CD4-positive, alpha-beta T cell treated with Interleukin-21 for 1 hour (primary cell): ENCODE results near the gene DVL1.
A peak's percentile ranks its signal among the peaks of the same experiment; 100 is the strongest.

ENCODE experiments used
- DNase-seq: peaks from one replicate; pipeline ENCODE4 v3.0.0-alpha.2; 2020

DVL1 gene

DNA sequence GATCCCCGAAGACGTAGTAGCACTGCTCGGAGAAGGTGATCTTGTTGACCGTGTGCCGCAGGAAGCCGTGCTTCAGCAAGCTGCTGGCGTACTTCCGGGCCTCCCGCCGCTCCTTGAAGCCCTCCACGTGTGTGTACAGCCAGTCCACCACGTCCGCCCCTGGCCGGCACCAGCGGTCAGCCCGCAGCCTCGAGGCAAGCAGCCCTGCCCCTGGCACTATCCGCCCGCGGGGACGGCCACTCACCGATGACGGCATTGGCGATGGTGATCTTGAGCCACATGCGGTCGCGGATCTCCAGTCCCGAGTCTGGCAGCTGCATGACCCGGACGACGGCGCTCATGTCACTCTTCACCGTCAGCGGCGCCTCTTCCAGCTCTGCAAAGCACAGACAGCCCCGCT, 10.9 kb downstream of the DVL1 start:
- DNase-seq = no peak

DNA sequence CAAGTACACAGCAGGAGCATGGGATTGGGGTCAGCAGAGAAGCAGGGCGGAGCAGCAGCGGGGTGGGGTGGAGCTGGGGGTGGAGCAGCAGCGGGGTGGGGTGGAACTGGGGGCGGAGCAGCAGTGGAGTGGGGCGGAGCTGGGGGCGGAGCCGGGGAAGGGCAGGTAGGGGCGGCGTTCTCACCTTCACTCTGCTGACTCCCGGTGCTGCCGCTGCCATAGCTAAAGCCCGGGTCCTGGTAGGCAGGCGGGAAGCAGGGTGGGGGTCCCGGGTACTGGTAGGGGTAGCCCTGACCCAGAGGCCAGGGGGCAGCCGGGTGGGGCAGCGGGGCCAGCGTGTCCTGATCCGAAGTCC, 11.4 kb downstream of the DVL1 start:
- DNase-seq = peak; percentile 30

DNA sequence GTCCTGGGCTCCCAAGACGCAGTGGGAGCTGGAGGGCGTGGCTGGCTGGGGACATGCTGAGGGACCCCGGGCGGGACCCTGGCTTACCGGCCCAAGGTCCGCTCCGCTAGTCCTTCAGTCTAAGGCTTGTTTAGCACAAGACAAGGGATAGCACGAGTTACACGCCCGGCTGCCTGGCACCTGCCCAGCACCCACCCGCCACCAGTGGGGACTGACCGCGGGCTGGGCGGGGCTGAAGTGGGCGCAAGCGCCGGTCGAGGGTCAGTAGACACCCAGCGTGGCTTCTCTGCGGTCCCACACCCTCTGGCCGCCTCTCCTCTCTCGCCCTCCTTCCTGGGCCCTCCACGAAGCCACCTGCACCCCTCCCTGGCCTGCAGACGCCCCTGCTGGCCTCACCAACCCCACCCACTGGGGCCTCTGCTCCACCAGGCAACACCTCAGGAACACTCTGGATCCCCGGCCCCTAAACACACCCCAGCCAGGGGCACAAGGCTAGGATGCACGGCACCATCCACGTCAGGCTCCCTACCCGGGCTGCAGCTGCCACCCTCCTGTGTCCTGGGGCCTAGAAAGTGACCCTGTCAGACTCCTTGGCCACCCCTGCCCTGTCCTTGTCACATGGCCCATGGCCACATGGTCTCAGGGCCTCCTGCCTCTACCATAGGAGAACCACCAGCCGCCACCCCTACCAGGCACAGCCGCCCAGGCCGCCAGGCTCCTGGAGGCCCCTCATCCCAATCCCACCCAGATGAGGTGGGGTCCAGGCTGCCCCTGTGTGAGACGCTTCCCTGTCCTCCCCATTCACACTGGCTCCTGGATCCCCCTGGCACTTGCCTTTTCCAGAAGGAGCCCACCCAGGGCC, 12.1 kb downstream of the DVL1 start:
- no peak for DNase-seq

DNA sequence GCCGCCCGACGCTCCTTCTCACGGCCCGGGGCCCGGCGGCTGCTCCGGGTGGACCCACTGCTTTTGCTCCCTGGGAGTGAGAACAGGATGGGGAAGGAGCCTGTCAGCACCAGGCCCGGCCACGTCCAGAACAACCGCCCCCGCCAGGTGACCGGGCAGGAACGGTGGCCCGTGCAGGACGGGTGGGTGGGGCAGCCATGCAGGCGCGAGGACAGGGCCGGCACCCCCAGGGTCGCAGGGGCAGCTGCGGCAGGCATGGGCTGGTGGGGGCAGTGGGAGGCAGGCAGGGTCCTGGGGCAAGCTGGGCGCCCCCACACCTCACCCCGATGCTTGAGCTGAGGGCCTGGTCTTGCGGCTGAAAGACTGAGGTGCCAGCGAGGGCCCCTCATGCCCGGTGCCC, 12.8 kb downstream of the DVL1 start:
- no peak for DNase-seq

DNA sequence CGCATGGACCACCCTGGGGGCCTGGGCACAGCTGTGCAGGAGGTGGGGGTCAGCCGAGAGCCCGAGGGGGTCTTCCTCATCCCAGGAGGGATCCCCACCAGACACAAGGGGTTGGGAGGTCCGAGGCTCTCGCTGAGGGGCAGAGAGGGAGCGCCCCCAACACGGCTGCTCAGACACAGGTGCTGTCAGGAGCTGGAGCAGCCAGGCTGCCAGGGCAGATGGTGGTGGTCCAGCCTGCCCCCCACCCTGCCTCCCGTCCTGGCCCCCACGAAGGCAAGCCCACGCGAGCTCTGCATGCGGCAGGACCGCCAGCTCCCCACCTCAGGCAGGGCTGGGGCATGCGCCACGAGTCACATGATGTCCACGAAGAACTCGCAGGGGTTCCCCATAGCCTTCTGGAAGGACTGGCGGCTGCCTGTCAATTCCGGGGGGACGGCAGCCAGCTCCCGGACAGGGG, 13.4 kb downstream of the DVL1 start:
- no peak for DNase-seq

DNA sequence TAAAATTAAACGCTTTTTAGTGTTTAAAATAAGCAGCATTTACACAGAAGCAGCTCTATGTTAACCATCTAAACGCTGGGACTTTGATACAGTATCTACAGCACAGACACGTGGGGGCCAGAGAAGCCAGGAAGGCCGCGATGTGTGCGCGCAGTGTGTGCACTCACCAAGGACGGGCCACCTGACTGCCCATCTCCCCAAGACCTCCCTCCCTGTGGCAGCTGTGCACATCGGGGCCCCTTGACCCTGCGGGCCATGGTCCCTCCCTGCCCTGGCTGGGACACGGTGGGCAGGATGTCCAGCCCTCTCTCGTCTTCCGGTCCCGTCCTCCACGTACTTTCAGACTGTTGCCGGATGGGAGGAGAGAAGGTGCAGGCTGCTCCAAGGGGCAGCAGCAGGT, 13.9 kb downstream of the DVL1 start:
- DNase-seq = no peak

DNA sequence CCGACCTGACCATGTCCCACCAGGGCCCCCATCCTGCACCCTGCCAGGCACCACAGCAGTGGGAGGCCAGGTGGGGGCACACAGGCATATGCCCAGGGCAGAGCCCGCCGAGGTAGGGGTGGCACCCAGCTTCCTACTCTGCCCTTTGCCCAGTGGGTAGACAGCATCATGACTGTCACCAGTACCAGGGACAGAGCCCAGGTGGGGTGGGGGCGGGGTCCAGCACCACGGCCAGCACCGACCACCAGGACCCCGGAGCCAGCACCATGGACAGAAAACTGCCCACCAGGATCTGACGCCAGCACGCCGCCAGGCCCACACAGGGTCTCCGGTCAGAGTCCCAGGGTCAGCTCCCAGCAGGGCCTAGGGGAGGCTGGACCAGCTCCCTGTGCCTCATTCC, 14.4 kb downstream of the DVL1 start:
- DNase-seq = no peak

DNA sequence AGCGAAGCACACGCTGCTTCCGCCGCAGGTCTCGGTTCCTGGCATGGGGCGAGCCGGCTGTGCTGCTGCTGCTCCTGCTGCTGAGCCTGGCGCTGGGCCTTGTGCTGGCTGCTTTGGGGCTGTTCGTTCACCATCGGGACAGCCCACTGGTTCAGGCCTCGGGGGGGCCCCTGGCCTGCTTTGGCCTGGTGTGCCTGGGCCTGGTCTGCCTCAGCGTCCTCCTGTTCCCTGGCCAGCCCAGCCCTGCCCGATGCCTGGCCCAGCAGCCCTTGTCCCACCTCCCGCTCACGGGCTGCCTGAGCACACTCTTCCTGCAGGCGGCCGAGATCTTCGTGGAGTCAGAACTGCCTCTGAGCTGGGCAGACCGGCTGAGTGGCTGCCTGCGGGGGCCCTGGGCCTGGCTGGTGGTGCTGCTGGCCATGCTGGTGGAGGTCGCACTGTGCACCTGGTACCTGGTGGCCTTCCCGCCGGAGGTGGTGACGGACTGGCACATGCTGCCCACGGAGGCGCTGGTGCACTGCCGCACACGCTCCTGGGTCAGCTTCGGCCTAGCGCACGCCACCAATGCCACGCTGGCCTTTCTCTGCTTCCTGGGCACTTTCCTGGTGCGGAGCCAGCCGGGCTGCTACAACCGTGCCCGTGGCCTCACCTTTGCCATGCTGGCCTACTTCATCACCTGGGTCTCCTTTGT, 15.5 kb downstream of the DVL1 start:
- no peak for DNase-seq

DNA sequence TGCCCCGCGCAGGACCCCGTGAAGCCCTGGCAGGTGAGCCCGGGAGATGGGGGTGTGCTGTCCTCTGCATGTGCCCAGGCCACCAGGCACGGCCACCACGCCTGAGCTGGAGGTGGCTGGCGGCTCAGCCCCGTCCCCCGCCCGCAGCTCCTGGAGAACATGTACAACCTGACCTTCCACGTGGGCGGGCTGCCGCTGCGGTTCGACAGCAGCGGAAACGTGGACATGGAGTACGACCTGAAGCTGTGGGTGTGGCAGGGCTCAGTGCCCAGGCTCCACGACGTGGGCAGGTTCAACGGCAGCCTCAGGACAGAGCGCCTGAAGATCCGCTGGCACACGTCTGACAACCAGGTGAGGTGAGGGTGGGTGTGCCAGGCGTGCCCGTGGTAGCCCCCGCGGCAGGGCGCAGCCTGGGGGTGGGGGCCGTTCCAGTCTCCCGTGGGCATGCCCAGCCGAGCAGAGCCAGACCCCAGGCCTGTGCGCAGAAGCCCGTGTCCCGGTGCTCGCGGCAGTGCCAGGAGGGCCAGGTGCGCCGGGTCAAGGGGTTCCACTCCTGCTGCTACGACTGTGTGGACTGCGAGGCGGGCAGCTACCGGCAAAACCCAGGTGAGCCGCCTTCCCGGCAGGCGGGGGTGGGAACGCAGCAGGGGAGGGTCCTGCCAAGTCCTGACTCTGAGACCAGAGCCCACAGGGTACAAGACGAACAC, 16.3 kb downstream of the DVL1 start:
- no peak for DNase-seq

DNA sequence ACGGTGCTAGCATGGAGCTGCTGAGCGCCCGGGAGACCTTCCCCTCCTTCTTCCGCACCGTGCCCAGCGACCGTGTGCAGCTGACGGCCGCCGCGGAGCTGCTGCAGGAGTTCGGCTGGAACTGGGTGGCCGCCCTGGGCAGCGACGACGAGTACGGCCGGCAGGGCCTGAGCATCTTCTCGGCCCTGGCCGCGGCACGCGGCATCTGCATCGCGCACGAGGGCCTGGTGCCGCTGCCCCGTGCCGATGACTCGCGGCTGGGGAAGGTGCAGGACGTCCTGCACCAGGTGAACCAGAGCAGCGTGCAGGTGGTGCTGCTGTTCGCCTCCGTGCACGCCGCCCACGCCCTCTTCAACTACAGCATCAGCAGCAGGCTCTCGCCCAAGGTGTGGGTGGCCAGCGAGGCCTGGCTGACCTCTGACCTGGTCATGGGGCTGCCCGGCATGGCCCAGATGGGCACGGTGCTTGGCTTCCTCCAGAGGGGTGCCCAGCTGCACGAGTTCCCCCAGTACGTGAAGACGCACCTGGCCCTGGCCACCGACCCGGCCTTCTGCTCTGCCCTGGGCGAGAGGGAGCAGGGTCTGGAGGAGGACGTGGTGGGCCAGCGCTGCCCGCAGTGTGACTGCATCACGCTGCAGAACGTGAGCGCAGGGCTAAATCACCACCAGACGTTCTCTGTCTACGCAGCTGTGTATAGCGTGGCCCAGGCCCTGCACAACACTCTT, 17.0 kb downstream of the DVL1 start:
- DNase-seq = no peak

DNA sequence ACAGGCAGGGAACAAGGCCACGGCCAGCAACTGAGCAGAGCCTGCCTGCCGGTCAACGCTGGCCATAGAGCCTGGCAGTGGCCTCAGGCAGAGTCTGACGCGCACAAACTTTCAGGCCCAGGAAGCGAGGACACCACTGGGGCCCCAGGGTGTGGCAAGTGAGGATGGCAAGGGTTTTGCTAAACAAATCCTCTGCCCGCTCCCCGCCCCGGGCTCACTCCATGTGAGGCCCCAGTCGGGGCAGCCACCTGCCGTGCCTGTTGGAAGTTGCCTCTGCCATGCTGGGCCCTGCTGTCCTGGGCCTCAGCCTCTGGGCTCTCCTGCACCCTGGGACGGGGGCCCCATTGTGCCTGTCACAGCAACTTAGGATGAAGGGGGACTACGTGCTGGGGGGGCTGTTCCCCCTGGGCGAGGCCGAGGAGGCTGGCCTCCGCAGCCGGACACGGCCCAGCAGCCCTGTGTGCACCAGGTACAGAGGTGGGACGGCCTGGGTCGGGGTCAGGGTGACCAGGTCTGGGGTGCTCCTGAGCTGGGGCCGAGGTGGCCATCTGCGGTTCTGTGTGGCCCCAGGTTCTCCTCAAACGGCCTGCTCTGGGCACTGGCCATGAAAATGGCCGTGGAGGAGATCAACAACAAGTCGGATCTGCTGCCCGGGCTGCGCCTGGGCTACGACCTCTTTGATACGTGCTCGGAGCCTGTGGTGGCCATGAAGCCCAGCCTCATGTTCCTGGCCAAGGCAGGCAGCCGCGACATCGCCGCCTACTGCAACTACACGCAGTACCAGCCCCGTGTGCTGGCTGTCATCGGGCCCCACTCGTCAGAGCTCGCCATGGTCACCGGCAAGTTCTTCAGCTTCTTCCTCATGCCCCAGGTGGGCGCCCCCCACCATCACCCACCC, 17.9 kb downstream of the DVL1 start, which contains the start of gene TAS1R3:
Gene TAS1R3 (plus strand): TSS at position 213 of the 898 bp plus-strand sequence. CDS start 66 bp downstream, at position 279.
- DNase-seq = no peak

DNA sequence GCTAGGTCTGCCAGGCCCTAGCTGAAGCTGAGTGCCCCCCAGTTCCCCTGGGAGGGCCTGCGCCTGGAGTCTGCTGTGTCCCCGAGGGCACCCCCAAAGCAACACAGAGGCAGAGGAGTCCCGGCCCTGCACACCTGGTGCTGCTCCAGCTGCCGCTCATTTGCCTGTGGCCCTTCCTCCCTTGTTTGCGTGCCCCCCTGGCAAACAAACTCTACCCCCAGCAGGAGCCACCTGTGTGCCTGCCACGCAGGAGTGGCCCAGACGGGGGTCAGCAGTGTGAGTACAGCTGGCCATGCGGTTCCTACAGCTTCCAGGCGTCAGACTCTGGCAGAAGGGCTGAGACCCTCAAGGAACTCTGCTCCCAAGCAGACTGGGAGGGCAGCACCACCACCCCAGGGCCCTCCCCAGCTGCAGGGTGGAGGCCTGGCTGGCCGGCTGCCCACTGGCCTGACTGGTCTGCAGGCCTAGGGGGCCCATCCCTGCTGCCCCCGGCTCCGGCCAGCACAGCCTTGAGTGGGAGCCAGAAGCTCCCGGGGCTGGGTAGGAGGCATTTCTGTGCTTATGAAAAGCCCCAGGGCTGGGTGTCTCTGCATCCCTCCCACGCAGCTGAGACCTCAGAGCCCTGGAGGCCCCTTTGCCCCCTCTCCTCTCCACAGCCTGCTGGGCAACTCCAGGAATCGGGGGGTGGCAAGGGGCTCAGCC, 18.7 kb downstream of the DVL1 start:
- no peak for DNase-seq

DNA sequence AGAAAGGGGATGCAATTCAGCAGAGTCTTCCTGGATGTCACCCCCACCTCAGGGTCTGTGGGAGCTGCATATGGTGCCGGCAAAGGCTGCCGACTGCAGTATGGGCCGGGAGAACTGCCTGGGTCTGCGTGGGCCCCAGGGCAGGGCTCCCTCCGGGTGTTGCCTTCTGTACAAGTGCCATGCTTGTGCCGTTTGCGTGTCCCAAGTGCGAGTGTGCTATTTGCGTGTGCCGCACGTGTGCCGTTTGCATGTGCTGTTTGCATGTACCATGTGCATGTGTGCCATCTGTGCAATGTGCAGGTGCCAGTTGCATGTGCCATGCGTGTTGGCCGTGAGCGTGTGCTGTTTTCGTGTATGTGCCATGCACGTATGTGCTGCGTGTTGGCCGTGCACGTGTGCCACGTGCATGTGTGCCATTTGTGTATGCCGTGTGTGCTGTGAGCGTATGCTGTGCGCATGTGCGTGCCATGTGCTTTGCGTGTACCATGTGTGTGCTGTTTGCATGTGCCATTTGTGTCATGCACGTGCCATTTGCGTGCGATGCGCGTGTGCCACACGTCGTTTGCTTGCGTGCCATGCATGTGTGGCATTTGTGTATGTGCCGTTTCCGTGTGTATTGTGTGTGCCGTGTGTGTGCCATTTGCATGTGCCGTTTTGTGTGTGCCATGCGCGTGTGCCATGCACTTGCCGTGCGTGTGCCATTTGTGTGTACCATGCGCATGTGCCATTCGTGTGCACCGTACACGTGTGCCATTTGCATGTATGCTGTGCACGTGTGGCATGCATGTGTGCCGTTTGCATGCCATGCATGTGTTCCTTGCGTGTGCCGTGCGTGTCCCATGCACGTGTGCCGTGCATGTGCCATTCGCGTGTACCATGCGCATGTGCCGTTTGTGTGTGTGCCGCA, 19.7 kb downstream of the DVL1 start:
- DNase-seq = no peak

DNA sequence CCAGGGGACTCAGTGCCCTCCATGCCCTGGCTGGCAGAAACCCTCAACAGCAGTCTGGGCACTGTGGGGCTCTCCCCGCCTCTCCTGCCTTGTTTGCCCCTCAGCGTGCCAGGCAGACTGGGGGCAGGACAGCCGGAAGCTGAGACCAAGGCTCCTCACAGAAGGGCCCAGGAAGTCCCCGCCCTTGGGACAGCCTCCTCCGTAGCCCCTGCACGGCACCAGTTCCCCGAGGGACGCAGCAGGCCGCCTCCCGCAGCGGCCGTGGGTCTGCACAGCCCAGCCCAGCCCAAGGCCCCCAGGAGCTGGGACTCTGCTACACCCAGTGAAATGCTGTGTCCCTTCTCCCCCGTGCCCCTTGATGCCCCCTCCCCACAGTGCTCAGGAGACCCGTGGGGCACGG, 21.0 kb downstream of the DVL1 start:
- no peak for DNase-seq

DNA sequence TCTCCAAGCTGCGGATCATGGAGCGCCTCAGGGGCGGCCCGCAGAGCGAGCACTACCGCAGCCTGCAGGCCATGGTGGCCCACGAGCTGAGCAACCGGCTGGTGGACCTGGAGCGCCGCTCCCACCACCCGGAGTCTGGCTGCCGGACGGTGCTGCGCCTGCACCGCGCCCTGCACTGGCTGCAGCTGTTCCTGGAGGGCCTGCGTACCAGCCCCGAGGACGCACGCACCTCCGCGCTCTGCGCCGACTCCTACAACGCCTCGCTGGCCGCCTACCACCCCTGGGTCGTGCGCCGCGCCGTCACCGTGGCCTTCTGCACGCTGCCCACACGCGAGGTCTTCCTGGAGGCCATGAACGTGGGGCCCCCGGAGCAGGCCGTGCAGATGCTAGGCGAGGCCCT, 21.9 kb downstream of the DVL1 start:
- DNase-seq = no peak

DNA sequence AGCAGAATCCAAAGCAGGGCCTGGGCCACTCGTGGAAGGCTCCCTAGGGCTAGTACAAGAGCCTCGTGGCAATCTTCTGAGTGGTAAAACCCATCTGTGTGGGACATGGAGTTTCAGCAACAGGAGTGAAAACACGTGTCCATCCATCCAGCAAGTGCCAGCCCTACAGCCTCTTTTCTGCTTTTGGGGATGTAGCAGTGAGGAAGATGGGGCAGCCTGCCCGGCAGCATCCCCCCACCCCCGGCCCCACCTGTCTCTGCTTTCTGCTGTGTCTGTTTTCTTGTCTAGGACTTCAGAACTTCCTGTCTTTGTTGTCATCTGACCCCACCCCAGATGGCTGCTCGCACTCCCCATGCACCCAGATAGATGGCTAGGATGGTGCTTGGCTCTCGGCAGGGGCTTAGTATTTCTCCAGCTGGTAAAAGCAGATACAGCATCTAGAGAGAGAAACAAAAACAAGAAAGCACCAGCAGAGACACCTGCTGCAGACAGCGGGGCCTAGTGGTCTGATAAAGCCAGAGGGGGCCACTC, 23.1 kb downstream of the DVL1 start:
- no peak for DNase-seq

DNA sequence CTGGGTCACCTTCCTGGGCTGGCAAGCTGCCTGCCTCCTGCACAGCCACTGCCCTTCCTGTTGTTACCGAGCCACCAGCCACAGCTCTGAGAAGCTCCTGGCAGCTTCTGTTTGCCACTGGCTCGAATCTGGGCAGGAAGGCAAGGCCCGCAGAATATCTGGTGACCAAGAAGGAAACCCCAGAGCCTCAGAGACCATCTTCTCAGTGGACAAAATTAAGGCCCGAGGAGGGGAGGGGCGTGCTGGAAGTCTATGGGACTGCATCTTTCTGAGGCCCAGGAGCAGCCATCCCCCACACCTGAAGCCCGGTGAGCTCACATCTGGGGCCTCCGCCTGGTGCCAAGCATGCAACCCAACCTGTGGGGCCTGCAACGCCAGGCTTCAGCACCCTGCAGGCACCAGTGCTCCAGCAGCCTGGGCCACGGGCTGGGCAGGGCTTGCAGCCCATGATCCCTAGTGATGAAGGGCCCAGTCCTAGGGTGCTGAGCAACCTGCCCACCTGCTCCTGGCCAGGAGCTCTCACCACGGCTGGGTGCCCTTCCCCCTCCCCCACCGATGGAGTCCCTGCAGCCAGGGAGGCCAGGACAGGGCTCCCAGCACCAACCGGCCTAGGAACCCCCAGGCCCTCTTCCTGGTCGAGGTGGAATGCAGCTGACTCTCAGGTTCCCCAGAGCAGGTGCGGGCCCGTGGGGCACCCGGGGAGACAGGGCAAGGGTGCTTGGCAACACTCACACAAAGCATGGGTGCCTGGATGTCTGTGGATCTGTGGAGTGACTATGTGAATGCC, 23.7 kb downstream of the DVL1 start:
- DNase-seq = peak; percentile 24

DNA sequence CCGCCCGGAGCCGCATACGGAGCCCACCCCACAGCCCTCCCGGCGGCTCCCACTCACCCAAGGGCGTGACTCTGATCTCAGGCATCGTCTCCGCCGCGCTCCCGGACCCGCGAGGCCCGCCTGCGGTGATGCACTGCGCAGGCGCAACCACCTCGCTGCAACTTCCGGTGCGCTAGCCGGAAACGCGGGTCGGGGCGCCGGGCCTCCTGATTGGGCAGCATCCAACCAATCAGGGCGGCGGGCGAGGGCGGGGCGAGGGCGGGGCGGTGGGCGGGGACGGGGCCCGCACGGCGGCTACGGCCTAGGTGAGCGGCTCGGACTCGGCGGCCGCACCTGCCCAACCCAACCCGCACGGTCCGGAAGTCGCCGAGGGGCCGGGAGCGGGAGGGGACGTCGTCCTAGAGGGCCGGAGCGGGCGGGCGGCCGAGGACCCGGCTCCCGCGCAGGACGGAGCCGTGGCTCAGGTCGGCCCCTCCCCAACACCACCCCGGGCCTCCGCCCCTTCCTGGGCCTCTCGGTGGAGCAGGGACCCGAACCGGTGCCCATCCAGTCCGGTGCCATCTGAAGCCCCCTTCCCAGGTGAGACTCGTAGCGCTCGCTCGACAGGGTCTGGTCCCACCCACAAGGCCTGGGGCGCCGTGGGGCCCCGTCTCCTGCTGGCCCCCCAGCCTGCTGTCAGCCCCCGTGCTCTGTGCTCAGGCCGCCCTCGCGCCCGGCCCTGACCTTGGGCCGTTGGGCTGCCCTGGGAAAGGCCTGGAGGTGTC, 24.5 kb downstream of the DVL1 start, which contains the start of the genes CPTP and INTS11:
Gene CPTP (plus strand): TSS at position 279 of the 764 bp plus-strand sequence. CDS start 2,109 bp downstream, outside the sequence.
Gene INTS11 (minus strand): TSS at position 137 of the 764 bp plus-strand sequence. CDS start 52 bp downstream, at position 85.
- peak; percentile 95 for DNase-seq
